Glomerular endothelial cell (primary cell): ENCODE data around the gene ADARB2. TPM values are rescaled to one million over a fixed set of nuclear protein-coding genes. Genes with fewer than 3 reads are reported as not detected.
"Not testable (repeated sequence)": the region's sequence is repeated elsewhere in the genome, so short reads cannot be mapped to it uniquely, and the experiment has no call there.

Experiments used
- DNase-seq: peaks from one replicate; pipeline ENCODE4 v3.0.0-alpha.2; 2011; ENCODE audit warnings: low read depth, low spot score; ENCODE audit errors: extremely low read depth
- total RNA-seq: library from RNA; depleted of rRNA; stranded (reverse); fragments of >200 nt; gene quantifications from 2 replicates; pipeline ENCODE4 v1.2.3, GENCODE V29; 2015

The ADARB2 gene
- total RNA-seq, 1 donor from 2014 or later = 0.23 TPM

- DNase-seq = no peak
Observed at GRCh38 chr10:1253523-1254353, 483.6 kb downstream of the ADARB2 start.

- DNase-seq = no peak
Observed at GRCh38 chr10:1251769-1252168, 485.6 kb downstream of the ADARB2 start.

- DNase-seq = no peak
Observed at GRCh38 chr10:1249142-1249920, 488.0 kb downstream of the ADARB2 start.

GRCh38 chr10:1248262-1248630 is 489.1 kb downstream of the ADARB2 start:
- not testable (repeated sequence) for DNase-seq

GRCh38 chr10:1247598-1248261 is 489.6 kb downstream of the ADARB2 start:
- no peak for DNase-seq

- DNase-seq = no peak
Observed at GRCh38 chr10:1244493-1244892, 492.8 kb downstream of the ADARB2 start.

GRCh38 chr10:1243486-1244234 is 493.7 kb downstream of the ADARB2 start:
- DNase-seq = no peak

GRCh38 chr10:1242975-1243374 is 494.4 kb downstream of the ADARB2 start:
- no peak for DNase-seq

- DNase-seq = no peak
Observed at GRCh38 chr10:1241973-1242935, 495.1 kb downstream of the ADARB2 start.

- no peak for DNase-seq
Observed at GRCh38 chr10:1241322-1241890, 495.9 kb downstream of the ADARB2 start.

- DNase-seq = no peak
Observed at GRCh38 chr10:1240341-1240775, 497.0 kb downstream of the ADARB2 start.

- no peak for DNase-seq
Observed at GRCh38 chr10:1233031-1233430, 504.3 kb downstream of the ADARB2 start.

- no peak for DNase-seq
Observed at GRCh38 chr10:1232164-1232911, 505.0 kb downstream of the ADARB2 start.

GRCh38 chr10:1230592-1231275 is 506.6 kb downstream of the ADARB2 start:
- DNase-seq = no peak

GRCh38 chr10:1230138-1230537 is 507.2 kb downstream of the ADARB2 start:
- DNase-seq = no peak

GRCh38 chr10:1229574-1229973 is 507.8 kb downstream of the ADARB2 start:
- DNase-seq = no peak

GRCh38 chr10:1229116-1229515 is 508.2 kb downstream of the ADARB2 start:
- no peak for DNase-seq

- no peak for DNase-seq
Observed at GRCh38 chr10:1228467-1228975, 508.8 kb downstream of the ADARB2 start.
